H1 (cell line): ENCODE results near the gene POLR3E. TPM values are rescaled to one million over a fixed set of nuclear protein-coding genes. Genes with fewer than 3 reads are reported as not detected.

ENCODE experiments used
- CTCF ChIA-PET: fragments of 300-600 bp; sonication (Branson Sonifier 250); formaldehyde crosslinking; loops from one replicate; lab custom pipeline; 2021; ENCODE audit not compliant: partially characterized antibody; lab: Charles Lee
- POLR2A ChIA-PET: fragments of 300-600 bp; sonication (Branson Sonifier 250); formaldehyde crosslinking; loops from one replicate; lab custom pipeline; 2021; ENCODE audit warnings: inconsistent platforms; ENCODE audit not compliant: partially characterized antibody; lab: Charles Lee
- DNase-seq, 2 experiments: peaks; one replicate each; pipeline versions ENCODE4 v3.0.0 to v3.0.0-alpha.2; 2010 to 2022; ENCODE audit warnings: low spot score in 2 of 2, low read depth in 1 of 2, mixed read lengths in 1 of 2
- FAIRE-seq: peaks from 2 replicates; lab custom pipeline; 2011; peaks lifted over from hg19 to GRCh38; lab: Jason Lieb, UNC
- H2AFZ ChIP-seq: 2 replicates; pipeline ENCODE4 v1.8.1; 2012; ENCODE audit warnings: low read length, inconsistent platforms
- H2AK5ac ChIP-seq: 2 replicates; pipeline ENCODE4 v1.6.1; 2013; ENCODE audit warnings: low read depth, low read length
- H2BK120ac ChIP-seq: replicated peaks from 2 replicates; pipeline ENCODE3; 2013; ENCODE audit warnings: low read depth, low read length, inconsistent platforms
- H2BK12ac ChIP-seq: 2 replicates; pipeline ENCODE4 v1.6.1; 2013; ENCODE audit warnings: low read depth, low read length
- H2BK15ac ChIP-seq: 2 replicates; pipeline ENCODE4 v1.6.1; 2013; ENCODE audit warnings: low read length
- H2BK20ac ChIP-seq: 2 replicates; pipeline ENCODE4 v1.6.1; 2013; ENCODE audit warnings: low read length
- H2BK5ac ChIP-seq: 2 replicates; pipeline ENCODE4 v1.6.1; 2013; ENCODE audit warnings: low read depth, low read length
- H3K14ac ChIP-seq: 2 replicates; pipeline ENCODE4 v1.6.1; 2013; ENCODE audit warnings: inconsistent platforms; ENCODE audit not compliant: insufficient read length
- H3K18ac ChIP-seq: 2 replicates; pipeline ENCODE4 v1.6.1; 2013; ENCODE audit warnings: low read length; ENCODE audit errors: extremely low read depth
- H3K23ac ChIP-seq: 2 replicates; pipeline ENCODE4 v1.6.1; 2013; ENCODE audit warnings: inconsistent platforms; ENCODE audit not compliant: insufficient read length
- H3K23me2 ChIP-seq: 2 replicates; pipeline ENCODE4 v1.6.1; 2013; ENCODE audit warnings: low read depth, low read length
- H3K27ac ChIP-seq: 2 replicates; pipeline ENCODE4 v1.6.1; 2011; ENCODE audit warnings: low read depth, low read length, inconsistent platforms
- H3K27me3 ChIP-seq, 4 experiments: replicated peaks in 1 of 4; 1 replicate in 1 of 4; 2 replicates in 3 of 4; pipeline versions ENCODE4 v1.6.1 to v1.8.1; 2011 to 2013; ENCODE audit warnings: low read length in 3 of 4, mild to moderate bottlenecking in 3 of 4, inconsistent platforms in 2 of 4, mixed read lengths in 2 of 4, moderate library complexity in 1 of 4; ENCODE audit not compliant: control insufficient read depth in 3 of 4, insufficient read depth in 3 of 4; ENCODE audit errors: extremely low read depth in 1 of 4
- H3K36me3 ChIP-seq, 4 experiments: 2 replicates each; pipeline versions ENCODE4 v1.6.1 to v1.8.1; 2011 to 2013; ENCODE audit warnings: mild to moderate bottlenecking in 4 of 4, low read length in 3 of 4, moderate library complexity in 2 of 4, control low read depth in 1 of 4, inconsistent platforms in 1 of 4; ENCODE audit not compliant: insufficient read depth in 4 of 4, control insufficient read depth in 2 of 4
- H3K4ac ChIP-seq: replicated peaks from 2 replicates; pipeline ENCODE3; 2013; ENCODE audit warnings: low read length, low read depth, mixed read lengths, inconsistent platforms; ENCODE audit not compliant: insufficient read length
- H3K4me1 ChIP-seq, 4 experiments: replicated peaks in 1 of 4; 1 replicate in 1 of 4; 2 replicates in 3 of 4; pipeline versions ENCODE4 v1.6.1 to v1.8.1; 2011 to 2013; ENCODE audit warnings: low read length in 3 of 4, inconsistent platforms in 2 of 4, mixed read lengths in 1 of 4; ENCODE audit not compliant: insufficient read depth in 4 of 4, control insufficient read depth in 3 of 4
- H3K4me2 ChIP-seq, 2 experiments: 2 replicates each; pipeline versions ENCODE4 v1.6.1 to v1.8.1; 2011 to 2013; ENCODE audit warnings: low read depth in 2 of 2, low read length in 2 of 2, control low read depth in 1 of 2, inconsistent platforms in 1 of 2, mild to moderate bottlenecking in 1 of 2; ENCODE audit not compliant: insufficient read depth in 1 of 2
- H3K4me3 ChIP-seq, 4 experiments: fragments of 200-600, 300-600 bp in 1 of 4; sonication (generic), shearing (Covaris generic), sonication (Bioruptor Twin) in 1 of 4; 2 replicates each; pipeline versions ENCODE4 v1.5.1 to v1.8.1; 2011 to 2016; ENCODE audit warnings: low read length in 4 of 4, low read depth in 3 of 4, control low read depth in 2 of 4, inconsistent platforms in 2 of 4, mild to moderate bottlenecking in 2 of 4, mixed read lengths in 1 of 4, moderate library complexity in 1 of 4; ENCODE audit not compliant: insufficient read depth in 2 of 4; ENCODE audit errors: extremely low read depth in 1 of 4
- H3K56ac ChIP-seq: replicated peaks from 2 replicates; pipeline ENCODE3; 2013; ENCODE audit warnings: low read depth, mild to moderate bottlenecking, mixed read lengths, low read length, inconsistent platforms; ENCODE audit not compliant: insufficient read length
- H3K79me1 ChIP-seq: 2 replicates; pipeline ENCODE4 v1.6.1; 2013; ENCODE audit warnings: low read depth, low read length, control low read depth
- H3K79me2 ChIP-seq, 2 experiments: 2 replicates each; pipeline versions ENCODE4 v1.6.1 to v1.8.1; 2012 to 2013; ENCODE audit warnings: low read length in 2 of 2, mild to moderate bottlenecking in 2 of 2, inconsistent platforms in 1 of 2; ENCODE audit not compliant: insufficient read depth in 2 of 2, control insufficient read depth in 1 of 2
- H3K9ac ChIP-seq, 4 experiments: replicated peaks in 1 of 4; 1 replicate in 1 of 4; 2 replicates in 3 of 4; pipeline versions ENCODE4 v1.6.1 to v1.8.1; 2011 to 2013; ENCODE audit warnings: low read depth in 3 of 4, low read length in 3 of 4, control low read depth in 2 of 4, mild to moderate bottlenecking in 2 of 4, moderate library complexity in 2 of 4, inconsistent platforms in 1 of 4; ENCODE audit errors: extremely low read depth in 1 of 4
- H3K9me3 ChIP-seq, 2 experiments: 2 replicates each; pipeline versions ENCODE4 v1.6.1 to v1.8.1; 2012 to 2013; ENCODE audit warnings: mild to moderate bottlenecking in 2 of 2, moderate library complexity in 2 of 2, control low read depth in 1 of 2, inconsistent platforms in 1 of 2, low read depth in 1 of 2, low read length in 1 of 2, mixed read lengths in 1 of 2; ENCODE audit not compliant: insufficient read depth in 2 of 2
- H4K20me1 ChIP-seq, 2 experiments: replicated peaks in 1 of 2; 2 replicates each; pipeline versions ENCODE3 to v1.8.1; 2011 to 2013; ENCODE audit warnings: inconsistent platforms in 2 of 2, low read length in 2 of 2, mild to moderate bottlenecking in 1 of 2; ENCODE audit not compliant: insufficient read depth in 2 of 2, control insufficient read depth in 1 of 2
- H4K5ac ChIP-seq: 2 replicates; pipeline ENCODE4 v1.6.1; 2013; ENCODE audit warnings: low read length, low read depth, mixed read lengths, inconsistent platforms; ENCODE audit not compliant: insufficient read length
- H4K8ac ChIP-seq: 2 replicates; pipeline ENCODE4 v1.8.0; 2013; ENCODE audit warnings: mild to moderate bottlenecking, moderate library complexity, low read length, inconsistent platforms; ENCODE audit not compliant: insufficient read depth; ENCODE audit errors: extremely low read depth
- H4K91ac ChIP-seq: replicated peaks from 2 replicates; pipeline ENCODE3; 2013; ENCODE audit warnings: low read length, mixed read lengths, inconsistent platforms; ENCODE audit not compliant: insufficient read length
- CTBP2 ChIP-seq: IDR thresholded peaks from 2 replicates; pipeline ENCODE4 v1.7.0; 2011; ENCODE audit warnings: borderline replicate concordance, mild to moderate bottlenecking, moderate library complexity, mixed read lengths, low read length; ENCODE audit not compliant: insufficient read depth, insufficient read length
- HDAC2 ChIP-seq, 2 experiments: fragments of 300-600 bp in 1 of 2; sonication (generic) in 1 of 2; IDR thresholded peaks; 2 replicates each; pipeline ENCODE4 v1.6.1; 2011 to 2012; ENCODE audit warnings: low read depth in 2 of 2, low read length in 2 of 2, mild to moderate bottlenecking in 2 of 2, moderate library complexity in 2 of 2, borderline replicate concordance in 1 of 2, inconsistent platforms in 1 of 2
- KDM1A ChIP-seq: fragments of 200-600, 300-600 bp; sonication (generic); IDR thresholded peaks from 2 replicates; pipeline ENCODE4 v1.7.1; 2016; ENCODE audit warnings: mild to moderate bottlenecking, low read length, borderline replicate concordance
- USF2 ChIP-seq: IDR thresholded peaks from 2 replicates; pipeline ENCODE4 v1.6.1; 2011; ENCODE audit warnings: low read length, improper control_type of control experiment
- WGBS, 2 experiments: shearing (Covaris generic) in 1 of 2; methylation state at CpG; one replicate each; pipeline versions ENCODE4 v1.1.6 to v1.1.7; 2013 to 2015; ENCODE audit warnings: low lambda C conversion rate in 2 of 2, mixed read lengths in 2 of 2, inconsistent platforms in 1 of 2, low coverage in 1 of 2, missing lambda C conversion rate in 1 of 2; ENCODE audit not compliant: insufficient replicate concordance in 2 of 2, insufficient coverage in 1 of 2, insufficient read length in 1 of 2; ENCODE audit errors: extremely low coverage in 1 of 2, missing lambda C conversion rate in 1 of 2; 5-methylcytosine and 5-hydroxymethylcytosine counted together
- polyA plus RNA-seq, 7 experiments: library from polyadenylated mRNA; depleted of rRNA in 3 of 7; stranded (reverse) in 5 of 7; unstranded in 2 of 7; fragments of >200 nt in 5 of 7; fragments of 200-250 nt in 2 of 7; gene quantifications; 1 replicate in 5 of 7; 2 replicates in 1 of 7; 4 replicates in 1 of 7; pipeline versions ENCODE4 v1.2.1 to v1.2.3, GENCODE V29; 2011 to 2013; ENCODE audit warnings: missing spikeins in 2 of 7, mixed read lengths in 2 of 7
- total RNA-seq: library from RNA; stranded (reverse); fragmentation: NEBNext Ultra II Directional; extraction: Animal tissue kit (Norgen Biotek cat#: 25700); gene quantifications from 2 replicates; pipeline ENCODE4 v1.2.1, GENCODE V29; 2021

Gene POLR3E
- total and polyA plus RNA-seq, 2 of the 8 experiments (the other 6 are each of a cell fraction or from before 2014, with no cell fraction given): 96.5 to 125 TPM

DNA sequence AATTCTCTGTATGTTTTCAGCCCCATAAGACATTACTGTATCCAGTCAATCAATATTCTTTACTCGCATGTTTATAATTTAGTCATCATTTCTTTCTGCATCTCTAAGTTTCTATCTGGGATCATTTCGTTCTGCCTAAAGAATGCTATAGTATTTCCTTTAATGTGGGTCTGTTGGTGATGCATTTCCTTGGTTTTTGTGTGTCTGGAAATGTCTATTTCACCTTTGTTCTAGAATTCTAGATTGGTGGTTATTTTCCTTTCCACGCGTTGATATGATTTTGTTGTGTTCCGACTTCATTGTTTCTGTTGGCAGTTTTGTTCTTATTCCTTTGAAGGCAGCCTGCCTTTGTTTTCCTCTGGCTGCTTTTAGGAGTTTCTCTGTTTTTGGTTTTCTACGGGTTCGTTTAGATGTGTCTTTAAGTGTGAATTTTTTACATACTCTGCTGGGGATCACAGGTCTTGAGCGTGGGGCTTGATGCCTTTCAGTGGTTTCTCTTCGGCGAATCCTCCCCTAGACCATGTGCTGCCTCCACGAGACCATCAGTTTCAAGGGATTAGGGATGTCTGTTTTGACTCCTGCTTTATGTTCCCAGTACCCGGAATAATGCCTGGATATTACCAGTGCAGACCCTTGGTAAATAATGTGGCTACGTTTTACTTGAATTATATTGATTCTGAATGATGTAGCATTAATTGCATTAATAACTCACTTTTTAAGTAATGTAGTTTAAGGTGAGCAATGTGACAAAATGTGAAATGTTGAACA lies 23.5 kb downstream of the POLR3E start:
- Histone ChIP-seq H3K4ac (no peak overlapping the region), H2BK12ac (no peak overlapping the region), H4K91ac (no peak overlapping the region), H2BK120ac (no peak overlapping the region), H3K4me1 (peaks cover 0 to 3% (median under 1%) of the 10 kb centered on the region in 4 experiments; a peak in 2 of 7 replicates), H2AFZ (no peak overlapping the region), H3K56ac (no peak overlapping the region), H4K20me1 (peaks cover 0 to 11% of the 10 kb centered on the region in 2 experiments), H3K79me2 (peaks cover 0 to 13% of the 10 kb centered on the region in 2 experiments; a peak in 1 of 4 replicates), H3K18ac (no peak overlapping the region), H3K4me2 (no peak overlapping the region), H4K8ac (no peak overlapping the region), H3K14ac (no peak overlapping the region), H2BK20ac (no peak overlapping the region), H3K9me3 (no peaks in the 10 kb centered on the region), H3K27ac (no peak overlapping the region), H3K4me3 (no peak overlapping the region), H2AK5ac (no peak overlapping the region), H3K23me2 (no peaks in the 10 kb centered on the region), H3K9ac (no peak overlapping the region), H3K79me1 (peaks cover 4% of the 10 kb centered on the region; the same call in 1 of the 2 replicates), H2BK5ac (no peak overlapping the region), H3K27me3 (no peaks in the 10 kb centered on the region), H3K36me3 (peaks cover 10 to 45% (median 31%) of the 10 kb centered on the region in 4 experiments; a peak in 7 of 8 replicates), H4K5ac (no peak overlapping the region), H2BK15ac (no peak overlapping the region), H3K23ac (no peak overlapping the region)
- ChIA-PET POLR2A (interaction anchor here (0.6 to 1.3 kb wide), 5 partner anchors 8 to 79 kb away, joined by 3 to 8 read pairs (median 3); no protein-coding TSS in a partner anchor), CTCF (interaction anchor here (0.5 to 4.5 kb wide), 13 partner anchors 8 to 1132 kb away, joined by 3 to 21 read pairs (median 3); no protein-coding TSS in a partner anchor)
- FAIRE-seq (peak; percentile 45), DNase-seq (no peak)
- 85% methylated on average over 13 of the region's 13 CpGs; no CpG with 5 or more reads in 1 of the 2 experiments for WGBS, 2 experiments
- TF ChIP-seq HDAC2 (IDR thresholded peaks at IDR 0.05; ENCODE audit: borderline replicate concordance in 1 of 2, low read depth in 2 of 2, low read length in 2 of 2): no peak
- no peak for TF ChIP-seq CTBP2
- no peak for TF ChIP-seq USF2
- no peak for TF ChIP-seq KDM1A
